GM12878 (cell line): ENCODE measurements around the gene ARMC9. TPM values are rescaled to one million over a fixed set of nuclear protein-coding genes. Genes with fewer than 3 reads are reported as not detected.

Experiments used
- ATAC-seq: fragments of 200-7000 bp; cut with Tn5 transposase; 3 replicates; pipeline ENCODE4 v1.9.1; 2020; ENCODE audit warnings: mild to moderate bottlenecking, moderate library complexity
- BruUV-seq: library from RNA; stranded (reverse); fragments of 400-500 nt; replicated peaks from 2 replicates; lab custom pipeline; 2021; lab: Mats Ljungman, UMichigan
- CTCF ChIA-PET: fragments of 300-600 bp; sonication (Branson Sonifier 250); formaldehyde crosslinking; extraction: SDS; loops from one replicate; lab custom pipeline; 2021; ENCODE audit warnings: inconsistent platforms; lab: Yijun Ruan, JAX
- POLR2A ChIA-PET: fragments of 350-600 bp; formaldehyde crosslinking; extraction: SDS; loops from one replicate; lab custom pipeline; 2021; ENCODE audit warnings: inconsistent platforms; lab: Charles Lee
- RAD21 ChIA-PET: fragments of 300-600 bp; sonication (Branson Sonifier 250); formaldehyde crosslinking; loops from one replicate; lab custom pipeline; 2023; ENCODE audit warnings: antibody characterized with exemption; ENCODE audit not compliant: unreplicated experiment; lab: Charles Lee
- SMC1A ChIA-PET: fragments of 300-600 bp; sonication (Branson Sonifier 250); formaldehyde crosslinking; loops from one replicate; lab custom pipeline; 2023; ENCODE audit not compliant: unreplicated experiment, uncharacterized antibody; lab: Charles Lee
- DNase-seq: peaks from one replicate; pipeline ENCODE4 v3.0.0-alpha.2; 2011; ENCODE audit warnings: low read depth, low spot score
- FAIRE-seq: peaks from 3 replicates; lab custom pipeline; 2011; peaks lifted over from hg19 to GRCh38; lab: Jason Lieb, UNC
- H2AFZ ChIP-seq: 2 replicates; pipeline ENCODE4 v1.6.0; 2011; ENCODE audit warnings: low read depth, low read length, control low read depth; ENCODE audit not compliant: control insufficient read depth
- H3K27ac ChIP-seq: 2 replicates; pipeline ENCODE4 v1.5.1; 2011; ENCODE audit warnings: control low read depth; ENCODE audit not compliant: control insufficient read depth, insufficient read depth
- H3K27me3 ChIP-seq, 2 experiments: replicated peaks in 1 of 2; 2 replicates each; pipeline versions ENCODE4 v1.6.0 to v1.6.1; 2011; ENCODE audit warnings: low read length in 1 of 2; ENCODE audit not compliant: control insufficient read depth in 2 of 2, insufficient read depth in 2 of 2
- H3K36me3 ChIP-seq, 2 experiments: 2 replicates each; pipeline ENCODE4 v1.5.1; 2011; ENCODE audit warnings: low read length in 1 of 2; ENCODE audit not compliant: control insufficient read depth in 2 of 2, insufficient read depth in 2 of 2
- H3K4me1 ChIP-seq: 2 replicates; pipeline ENCODE4 v1.6.1; 2011; ENCODE audit warnings: mild to moderate bottlenecking, low read length, moderate library complexity, mixed read lengths; ENCODE audit not compliant: control insufficient read depth, insufficient read depth
- H3K4me2 ChIP-seq: 2 replicates; pipeline ENCODE4 v1.6.0; 2011; ENCODE audit warnings: control low read depth; ENCODE audit not compliant: control insufficient read depth, insufficient read depth
- H3K4me3 ChIP-seq: fragments of 200-600 bp; sonication (generic); 2 replicates; pipeline ENCODE4 v1.5.1; 2016
- H3K79me2 ChIP-seq: 2 replicates; pipeline ENCODE4 v1.6.0; 2011; ENCODE audit warnings: low read length; ENCODE audit not compliant: control insufficient read depth, insufficient read depth
- H3K9ac ChIP-seq: 2 replicates; pipeline ENCODE4 v1.8.0; 2011; ENCODE audit warnings: low read length, control low read depth, mixed read lengths; ENCODE audit not compliant: control insufficient read depth, insufficient read depth
- H3K9me3 ChIP-seq: replicated peaks from 3 replicates; pipeline ENCODE4 v1.5.1; 2011; ENCODE audit warnings: mild to moderate bottlenecking, low read length; ENCODE audit not compliant: control insufficient read depth, insufficient read depth
- H4K20me1 ChIP-seq: 2 replicates; pipeline ENCODE4 v1.6.0; 2011; ENCODE audit not compliant: control insufficient read depth, insufficient read depth
- BRCA1 ChIP-seq: IDR thresholded peaks from 2 replicates; pipeline ENCODE4 v1.6.1; 2011; ENCODE audit warnings: low read depth, low read length, improper control_type of control experiment
- CREB1 ChIP-seq: IDR thresholded peaks from 2 replicates; pipeline ENCODE4 v1.6.1; 2012; ENCODE audit warnings: low read depth, mild to moderate bottlenecking, inconsistent platforms
- FOS ChIP-seq: IDR thresholded peaks from 3 replicates; pipeline ENCODE4 v1.6.1; 2011; ENCODE audit warnings: borderline replicate concordance; ENCODE audit not compliant: insufficient read length; ENCODE audit errors: extremely low read depth
- FOXM1 ChIP-seq: IDR thresholded peaks from 2 replicates; pipeline ENCODE4 v1.6.1; 2012; ENCODE audit warnings: low read depth, mild to moderate bottlenecking, inconsistent platforms, low read length, moderate library complexity
- HCFC1 ChIP-seq: fragments of 150-350 bp; IDR thresholded peaks from 2 replicates; pipeline ENCODE4 v1.6.1; 2014; ENCODE audit warnings: low read length
- RBBP5 ChIP-seq: fragments of 200-600 bp; sonication (generic); conservative IDR thresholded peaks from 2 replicates; pipeline ENCODE4 v1.6.1; 2016
- RCOR1 ChIP-seq: conservative IDR thresholded peaks from 2 replicates; pipeline ENCODE4 v1.6.1; 2012; ENCODE audit warnings: low read depth, low read length, improper control_type of control experiment
- SIN3A ChIP-seq: IDR thresholded peaks from 2 replicates; pipeline ENCODE4 v1.6.1; 2012; ENCODE audit warnings: low read depth, low read length, improper control_type of control experiment
- SMC3 ChIP-seq: IDR thresholded peaks from 2 replicates; pipeline ENCODE4 v1.6.1; 2011; ENCODE audit warnings: low read length, improper control_type of control experiment, borderline replicate concordance
- SP1 ChIP-seq: IDR thresholded peaks from one replicate; pipeline ENCODE4 v1.6.1; 2011; ENCODE audit warnings: low read depth, low read length
- SPI1 ChIP-seq: IDR thresholded peaks from 2 replicates; pipeline ENCODE4 v1.6.1; 2011; ENCODE audit warnings: low read depth, mild to moderate bottlenecking, low read length, moderate library complexity, borderline replicate concordance; ENCODE audit not compliant: insufficient read depth
- STAT1 ChIP-seq: fragments of 450-650 bp; conservative IDR thresholded peaks from 2 replicates; pipeline ENCODE4 v1.6.1; 2014; ENCODE audit warnings: antibody characterized with exemption, mild to moderate bottlenecking
- TAF1 ChIP-seq: IDR thresholded peaks from 2 replicates; pipeline ENCODE4 v1.6.1; 2011; ENCODE audit warnings: mild to moderate bottlenecking, low read depth, low read length, borderline replicate concordance
- TARDBP ChIP-seq: IDR thresholded peaks from 2 replicates; pipeline ENCODE4 v1.6.1; 2016; ENCODE audit warnings: borderline replicate concordance
- YY1 ChIP-seq: IDR thresholded peaks from 2 replicates; pipeline ENCODE4 v1.6.1; 2011; ENCODE audit warnings: low read depth, mild to moderate bottlenecking, low read length
- ZNF622 ChIP-seq: fragments of 450-650 bp; IDR thresholded peaks from 2 replicates; pipeline ENCODE4 v1.6.1; 2017; ENCODE audit warnings: mild to moderate bottlenecking, inconsistent platforms
- WGBS: methylation state at CpG from one replicate; pipeline ENCODE4 v1.1.6; 2016; ENCODE audit warnings: low lambda C conversion rate; ENCODE audit not compliant: insufficient replicate concordance, insufficient coverage; ENCODE audit errors: missing lambda C conversion rate; 5-methylcytosine and 5-hydroxymethylcytosine counted together
- in situ Hi-C: fragments of 300-500 bp; cut with MboI; formaldehyde crosslinking; loops from 9 replicates; pipeline ENCODE4 v1.14.3; 2018; ENCODE audit warnings: mixed read lengths
- intact Hi-C: fragments of 100-400 bp; cut with micrococcal nuclease; formaldehyde crosslinking; loops from one replicate; pipeline ENCODE4 v1.14.2; 2022; ENCODE audit not compliant: unreplicated experiment
- polyA plus RNA-seq, 11 experiments: library from polyadenylated mRNA; depleted of rRNA in 4 of 11; unstranded in 6 of 11; stranded (reverse) in 5 of 11; fragments of >200 nt; fragmentation: Nextera tagmentation in 4 of 11; fragmentation: Illumina TruSeq in 1 of 11; extraction: Ambion mirVana in 4 of 11; extraction: Trizol in 1 of 11; gene quantifications; 1 replicate in 1 of 11; 2 replicates in 10 of 11; pipeline versions ENCODE4 v1.2.1 to v1.2.3, GENCODE V29; 2011 to 2016; ENCODE audit warnings: inconsistent platforms in 2 of 11, missing spikeins in 2 of 11, low read depth in 1 of 11
- total RNA-seq, 4 experiments: library from RNA; depleted of rRNA in 3 of 4; stranded (reverse); fragments of >200 nt in 3 of 4; fragmentation: Illumina TruSeq in 1 of 4; extraction: Trizol in 1 of 4; gene quantifications; 2 replicates each; pipeline versions ENCODE4 v1.2.1 to v1.2.3, GENCODE V29; 2013 to 2021
- TF ChIP-seq, protein P1 (sequence below): fragments of 450-650 bp; IDR thresholded peaks from 2 replicates; pipeline ENCODE4 v1.6.1; 2016; ENCODE audit warnings: mild to moderate bottlenecking
- TF ChIP-seq, protein P2 (sequence below): fragments of 450-650 bp; IDR thresholded peaks from 2 replicates; pipeline ENCODE4 v1.6.1; 2017; ENCODE audit warnings: antibody characterized with exemption, mild to moderate bottlenecking, moderate library complexity
- TF ChIP-seq, protein P3 (sequence below): fragments of 450-650 bp; IDR thresholded peaks from 2 replicates; pipeline ENCODE4 v1.6.1; 2016; ENCODE audit warnings: mild to moderate bottlenecking
- TF ChIP-seq, protein P4 (sequence below): IDR thresholded peaks from 2 replicates; pipeline ENCODE4 v1.6.1; 2011; ENCODE audit warnings: low read depth, low read length, improper control_type of control experiment, borderline replicate concordance

The ARMC9 gene
- total and polyA plus RNA-seq, 10 of the 15 experiments (the other 5 are each of a cell fraction or from before 2014, with no cell fraction given), result 3.8 to 21.8 (median 10.4) TPM

DNA sequence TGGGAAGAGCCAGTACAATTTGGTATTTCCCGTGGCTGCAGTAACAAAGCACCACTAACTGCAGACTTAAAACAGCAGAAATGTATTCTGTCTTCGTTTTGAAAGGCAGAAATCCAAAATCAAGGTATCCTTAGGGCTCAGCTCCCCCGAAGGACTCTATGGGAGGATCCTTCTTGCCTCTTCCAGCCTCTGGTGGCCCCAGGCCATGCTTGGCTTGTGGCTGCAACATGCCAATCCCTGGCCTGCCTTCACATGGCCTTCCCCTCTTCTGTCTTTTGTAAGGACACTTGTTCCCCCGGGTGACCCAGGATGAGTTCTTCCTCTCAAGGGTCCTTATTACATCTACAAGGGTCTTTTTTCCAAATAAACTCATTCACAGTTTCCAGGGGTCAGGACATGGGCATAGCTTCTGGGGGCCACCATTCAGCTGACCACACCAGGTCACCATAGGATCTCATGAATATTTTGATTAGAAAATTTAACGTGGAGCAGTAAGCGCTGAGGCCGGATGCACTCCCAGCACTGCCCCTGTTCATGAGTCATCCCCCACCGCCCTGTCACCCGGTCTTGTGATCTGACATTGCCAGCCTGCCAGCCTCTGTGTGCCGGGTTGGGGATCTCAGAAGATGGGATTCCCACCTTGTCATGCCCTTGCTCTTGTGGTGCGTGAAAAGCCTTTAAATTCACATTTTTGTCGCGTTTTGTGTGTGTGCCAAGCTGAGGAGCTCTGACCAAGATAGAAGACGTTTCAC is 135.9 kb downstream of the ARMC9 start:
- intact Hi-C loops, result no loop called here
- no peaks in the 10 kb centered on the region for H3K79me2 ChIP-seq
- 68% methylated on average over 14 of the region's 14 CpGs for WGBS
- H3K4me3 ChIP-seq, result no peak overlapping the region
- H3K9me3 ChIP-seq, result no peaks in the 10 kb centered on the region
- BruUV-seq, result no TSS peak
- no peak for DNase-seq
- H3K9ac ChIP-seq, result no peak overlapping the region
- no peak overlapping the region for H3K4me2 ChIP-seq
- POLR2A ChIA-PET, result interaction anchor here (1.1 kb wide), 1 partner anchor 12 kb away, joined by 4 read pairs; no protein-coding TSS in a partner anchor
- H3K4me1 ChIP-seq, result no peaks in the 10 kb centered on the region
- H3K27ac ChIP-seq, result no peak overlapping the region
- ATAC-seq, result no peak
- H3K36me3 ChIP-seq, result peaks cover 0 to 4% of the 10 kb centered on the region in 2 experiments; a peak in 2 of 4 replicates
- in situ Hi-C loops, result no loop called here
- RAD21 ChIA-PET, result no interaction called here
- SMC1A ChIA-PET, result no interaction called here
- H3K27me3 ChIP-seq, result no peaks in the 10 kb centered on the region
- FAIRE-seq, result no peak
- H4K20me1 ChIP-seq, result no peaks in the 10 kb centered on the region
- TF ChIP-seq SIN3A (no peak), RBBP5 (no peak), SMC3 (no peak), STAT1 (no peak), ZNF622 (no peak), RCOR1 (no peak), SPI1 (no peak), BRCA1 (no peak), TAF1 (no peak), YY1 (no peak), TARDBP (no peak), CREB1 (no peak), SP1 (no peak), HCFC1 (no peak), FOS (no peak), FOXM1 (no peak)
- TF ChIP-seq, protein P1, sequence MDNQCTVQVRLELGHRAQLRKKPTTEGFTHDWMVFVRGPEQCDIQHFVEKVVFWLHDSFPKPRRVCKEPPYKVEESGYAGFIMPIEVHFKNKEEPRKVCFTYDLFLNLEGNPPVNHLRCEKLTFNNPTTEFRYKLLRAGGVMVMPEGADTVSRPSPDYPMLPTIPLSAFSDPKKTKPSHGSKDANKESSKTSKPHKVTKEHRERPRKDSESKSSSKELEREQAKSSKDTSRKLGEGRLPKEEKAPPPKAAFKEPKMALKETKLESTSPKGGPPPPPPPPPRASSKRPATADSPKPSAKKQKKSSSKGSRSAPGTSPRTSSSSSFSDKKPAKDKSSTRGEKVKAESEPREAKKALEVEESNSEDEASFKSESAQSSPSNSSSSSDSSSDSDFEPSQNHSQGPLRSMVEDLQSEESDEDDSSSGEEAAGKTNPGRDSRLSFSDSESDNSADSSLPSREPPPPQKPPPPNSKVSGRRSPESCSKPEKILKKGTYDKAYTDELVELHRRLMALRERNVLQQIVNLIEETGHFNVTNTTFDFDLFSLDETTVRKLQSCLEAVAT, result no peak
- TF ChIP-seq, protein P2, sequence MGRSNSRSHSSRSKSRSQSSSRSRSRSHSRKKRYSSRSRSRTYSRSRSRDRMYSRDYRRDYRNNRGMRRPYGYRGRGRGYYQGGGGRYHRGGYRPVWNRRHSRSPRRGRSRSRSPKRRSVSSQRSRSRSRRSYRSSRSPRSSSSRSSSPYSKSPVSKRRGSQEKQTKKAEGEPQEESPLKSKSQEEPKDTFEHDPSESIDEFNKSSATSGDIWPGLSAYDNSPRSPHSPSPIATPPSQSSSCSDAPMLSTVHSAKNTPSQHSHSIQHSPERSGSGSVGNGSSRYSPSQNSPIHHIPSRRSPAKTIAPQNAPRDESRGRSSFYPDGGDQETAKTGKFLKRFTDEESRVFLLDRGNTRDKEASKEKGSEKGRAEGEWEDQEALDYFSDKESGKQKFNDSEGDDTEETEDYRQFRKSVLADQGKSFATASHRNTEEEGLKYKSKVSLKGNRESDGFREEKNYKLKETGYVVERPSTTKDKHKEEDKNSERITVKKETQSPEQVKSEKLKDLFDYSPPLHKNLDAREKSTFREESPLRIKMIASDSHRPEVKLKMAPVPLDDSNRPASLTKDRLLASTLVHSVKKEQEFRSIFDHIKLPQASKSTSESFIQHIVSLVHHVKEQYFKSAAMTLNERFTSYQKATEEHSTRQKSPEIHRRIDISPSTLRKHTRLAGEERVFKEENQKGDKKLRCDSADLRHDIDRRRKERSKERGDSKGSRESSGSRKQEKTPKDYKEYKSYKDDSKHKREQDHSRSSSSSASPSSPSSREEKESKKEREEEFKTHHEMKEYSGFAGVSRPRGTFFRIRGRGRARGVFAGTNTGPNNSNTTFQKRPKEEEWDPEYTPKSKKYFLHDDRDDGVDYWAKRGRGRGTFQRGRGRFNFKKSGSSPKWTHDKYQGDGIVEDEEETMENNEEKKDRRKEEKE, result no peak
- TF ChIP-seq, protein P3, sequence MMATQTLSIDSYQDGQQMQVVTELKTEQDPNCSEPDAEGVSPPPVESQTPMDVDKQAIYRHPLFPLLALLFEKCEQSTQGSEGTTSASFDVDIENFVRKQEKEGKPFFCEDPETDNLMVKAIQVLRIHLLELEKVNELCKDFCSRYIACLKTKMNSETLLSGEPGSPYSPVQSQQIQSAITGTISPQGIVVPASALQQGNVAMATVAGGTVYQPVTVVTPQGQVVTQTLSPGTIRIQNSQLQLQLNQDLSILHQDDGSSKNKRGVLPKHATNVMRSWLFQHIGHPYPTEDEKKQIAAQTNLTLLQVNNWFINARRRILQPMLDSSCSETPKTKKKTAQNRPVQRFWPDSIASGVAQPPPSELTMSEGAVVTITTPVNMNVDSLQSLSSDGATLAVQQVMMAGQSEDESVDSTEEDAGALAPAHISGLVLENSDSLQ, result no peak
- TF ChIP-seq, protein P4, sequence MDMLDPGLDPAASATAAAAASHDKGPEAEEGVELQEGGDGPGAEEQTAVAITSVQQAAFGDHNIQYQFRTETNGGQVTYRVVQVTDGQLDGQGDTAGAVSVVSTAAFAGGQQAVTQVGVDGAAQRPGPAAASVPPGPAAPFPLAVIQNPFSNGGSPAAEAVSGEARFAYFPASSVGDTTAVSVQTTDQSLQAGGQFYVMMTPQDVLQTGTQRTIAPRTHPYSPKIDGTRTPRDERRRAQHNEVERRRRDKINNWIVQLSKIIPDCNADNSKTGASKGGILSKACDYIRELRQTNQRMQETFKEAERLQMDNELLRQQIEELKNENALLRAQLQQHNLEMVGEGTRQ, result no peak
- TF ChIP-seq, all 136 proteins: peak for 0
- H2AFZ ChIP-seq, result no peak overlapping the region
- CTCF ChIA-PET, result no interaction called here
